ENCODE measurements around the gene MKX.

The MKX gene

GRCh38 chr10:27745732-27746396 lies at the start of gene MKX:
TSS of gene MKX (minus strand) at chr10:27745819. CDS start at chr10:27743415, 2,404 bp downstream.
- no peak for DNase-seq (ENCODE audit: low spot score)

DNA sequence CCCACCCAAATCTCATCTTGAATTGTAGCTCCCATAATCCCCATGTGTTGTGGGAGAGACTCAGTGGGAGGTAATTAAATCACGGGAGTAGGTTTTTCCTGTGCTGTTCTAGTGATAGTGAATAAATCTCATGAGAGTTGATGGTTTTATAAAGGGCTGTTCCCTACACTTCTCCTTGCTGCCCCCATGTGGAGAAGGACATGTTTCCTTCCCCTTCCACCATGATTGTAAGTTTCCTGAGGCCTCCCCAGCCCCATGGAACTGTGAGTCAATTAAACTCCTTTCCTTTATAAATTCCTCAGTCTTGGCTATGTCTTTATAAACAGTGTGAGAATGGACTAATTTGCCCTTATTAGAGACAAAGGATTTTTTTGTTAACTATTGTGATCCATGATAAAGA lies 48.5 kb upstream of the MKX start:
- DNase-seq (ENCODE audit: low spot score) = no peak

GRCh38 chr10:27792216-27792615 lies 46.6 kb upstream of the MKX start:
- no peak for DNase-seq (ENCODE audit: low spot score)

DNA sequence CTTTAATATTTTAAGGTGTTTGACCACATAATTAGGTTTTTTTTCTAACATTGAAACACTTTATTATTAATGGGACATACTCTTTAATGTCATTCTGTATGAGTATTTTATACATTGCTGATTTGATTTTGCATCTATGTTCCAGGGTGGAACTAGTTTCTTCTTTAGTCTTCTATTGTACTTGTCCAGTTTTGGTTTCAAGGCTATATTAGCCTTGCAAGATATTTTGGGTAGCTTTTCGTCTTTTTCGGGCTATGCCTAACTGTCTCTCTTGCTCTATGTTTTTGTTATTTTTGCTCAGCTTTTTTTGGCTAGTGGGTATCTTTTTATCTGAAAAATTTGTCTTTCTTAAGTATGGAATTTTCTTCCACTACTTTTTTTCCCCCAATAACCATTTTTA lies 38.7 kb upstream of the MKX start:
- DNase-seq (ENCODE audit: low spot score) = no peak

GRCh38 chr10:27783660-27784059 lies 38.0 kb upstream of the MKX start:
- DNase-seq (ENCODE audit: low spot score) = no peak

DNA sequence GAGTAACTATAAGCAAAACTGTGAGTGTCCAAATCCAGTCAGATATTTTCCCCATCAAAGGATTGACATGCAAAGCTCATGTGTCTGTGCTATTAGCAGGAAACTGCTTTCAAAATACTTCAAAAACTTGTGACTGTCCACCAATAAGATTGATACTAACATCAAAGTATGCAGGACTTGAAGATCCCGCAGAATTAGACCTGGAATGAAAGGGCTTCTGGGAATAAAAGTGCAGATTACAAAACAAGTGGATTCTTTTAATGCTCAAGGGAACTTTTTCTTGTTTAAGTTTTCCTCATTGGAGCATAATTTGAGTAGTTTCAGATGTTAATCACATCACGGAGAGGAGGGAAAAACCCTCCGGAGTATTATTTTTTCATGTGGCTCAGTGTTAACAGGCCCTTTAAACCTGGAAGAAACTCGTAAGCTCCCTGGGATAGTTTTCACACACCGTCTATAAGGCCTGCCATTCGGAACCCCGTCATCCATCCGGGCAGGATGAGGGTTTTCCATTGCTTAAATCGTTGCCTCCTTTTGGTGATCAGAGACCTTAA lies 33.9 kb upstream of the MKX start:
- no peak for DNase-seq (ENCODE audit: low spot score)

- DNase-seq (ENCODE audit: low spot score) = no peak
Observed at GRCh38 chr10:27774831-27775230, 29.2 kb upstream of the MKX start.

GRCh38 chr10:27771231-27771630 lies 25.6 kb upstream of the MKX start:
- DNase-seq (ENCODE audit: low spot score) = no peak

DNA sequence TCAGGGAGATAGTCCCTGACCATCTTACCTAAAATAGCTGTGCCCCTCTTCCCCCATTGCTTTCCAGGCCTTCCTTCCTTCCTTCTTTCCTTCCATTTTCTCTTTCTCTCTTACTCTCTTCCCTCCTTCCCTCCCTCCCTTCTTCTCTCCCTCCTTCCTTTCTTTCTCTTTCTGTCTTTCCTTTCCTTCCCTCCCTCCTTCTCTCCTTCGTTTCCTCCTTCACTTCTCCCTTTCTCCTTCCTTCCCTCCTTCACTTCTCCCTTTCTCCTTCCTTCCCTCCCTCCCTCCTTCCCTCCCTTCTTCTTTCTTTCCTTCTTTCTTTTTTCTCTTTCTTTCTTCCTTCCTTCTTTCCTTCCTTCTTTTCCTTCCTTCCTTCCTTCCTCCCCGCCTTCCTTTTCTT lies 24.6 kb upstream of the MKX start:
- DNase-seq (ENCODE audit: low spot score) = no peak

DNA sequence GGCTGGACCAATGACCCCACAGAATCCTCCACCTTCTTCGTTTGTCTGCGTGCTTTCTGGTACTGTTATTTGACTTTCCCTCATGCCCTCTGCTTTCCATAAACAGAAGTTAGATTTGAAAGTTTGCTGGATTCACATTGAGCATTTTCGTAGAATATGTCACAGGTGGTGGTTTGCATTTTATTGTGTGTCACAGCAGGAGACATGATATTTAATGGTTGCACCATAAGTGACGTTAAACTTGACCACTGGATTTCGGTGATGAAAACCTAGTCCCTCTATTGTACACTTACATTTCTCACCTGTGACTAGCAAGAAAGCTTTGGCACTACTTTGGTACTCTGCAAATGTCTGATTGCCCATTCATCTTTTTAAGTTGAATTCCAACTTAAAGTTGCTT lies 15.2 kb upstream of the MKX start:
- DNase-seq (ENCODE audit: low spot score) = no peak

DNA sequence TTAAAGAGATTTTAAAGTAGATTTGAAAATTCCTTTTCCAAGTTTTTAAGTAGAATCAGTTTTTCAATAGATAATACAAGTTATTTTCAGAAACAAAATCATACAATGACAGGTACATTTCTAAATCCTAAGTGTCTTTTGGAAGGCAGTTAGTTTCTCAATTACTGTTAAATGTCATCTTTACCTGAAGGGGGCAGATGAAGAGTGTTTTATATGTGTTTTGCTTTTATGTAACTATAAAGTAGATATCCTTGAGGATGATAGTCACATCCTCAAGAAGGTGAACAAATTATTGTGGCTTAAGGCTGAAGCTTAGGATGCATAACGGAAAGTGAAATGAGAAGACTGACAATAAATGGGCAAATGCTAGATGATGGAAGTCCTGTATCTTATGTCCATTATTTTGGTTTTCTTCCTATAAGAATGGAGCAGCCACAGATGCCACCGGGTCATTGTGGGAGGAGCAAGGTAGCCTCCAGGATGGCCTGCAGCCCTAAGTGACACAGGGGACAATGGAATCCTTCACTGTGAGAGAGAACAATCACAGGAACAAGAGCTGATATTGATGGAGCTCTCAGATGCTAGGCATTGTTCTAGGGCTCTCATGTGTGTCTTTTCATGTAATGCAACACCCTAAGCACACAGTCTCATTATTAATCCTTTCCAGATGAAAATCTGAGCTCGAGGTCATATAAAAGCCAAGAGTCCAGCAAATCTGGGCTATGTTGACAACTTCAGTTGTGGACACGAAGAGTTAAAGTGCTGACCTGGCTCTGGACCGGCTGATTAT lies 14.1 kb upstream of the MKX start:
- no peak for DNase-seq (ENCODE audit: low spot score)

DNA sequence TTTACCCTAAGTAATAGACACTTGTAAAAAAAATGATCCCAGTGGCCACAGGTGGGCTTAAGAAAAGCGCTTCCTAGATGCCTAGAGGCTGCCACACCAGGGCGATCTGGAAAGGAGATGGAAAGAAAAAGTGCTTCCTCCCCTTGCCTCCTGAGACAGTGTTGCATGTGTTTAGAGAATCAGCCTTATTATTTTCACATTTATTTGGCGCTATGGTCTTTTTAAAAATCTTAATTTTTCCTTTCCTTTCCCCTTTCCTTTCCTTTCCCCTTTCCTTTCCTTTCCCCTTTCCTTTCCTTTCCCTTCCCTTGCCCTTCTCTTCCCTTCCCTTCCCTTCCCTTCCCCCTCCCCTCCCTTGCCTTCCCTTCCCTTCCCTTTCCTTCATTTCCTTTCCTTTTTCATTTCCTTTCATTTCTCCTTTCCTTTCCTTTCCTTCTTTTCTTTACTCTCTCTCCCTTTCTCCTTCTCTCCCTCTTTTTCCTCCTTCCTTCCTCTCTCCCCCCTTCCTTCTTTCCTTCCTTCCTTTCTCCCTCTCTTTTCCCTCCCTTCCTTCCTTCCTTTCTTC lies 7.1 kb upstream of the MKX start:
- DNase-seq (ENCODE audit: low spot score) = no peak

GRCh38 chr10:27748601-27749000 lies 3.0 kb upstream of the MKX start:
- DNase-seq (ENCODE audit: low spot score) = no peak

- DNase-seq (ENCODE audit: low spot score) = no peak
Observed at GRCh38 chr10:27747096-27747451, 1.5 kb upstream of the MKX start.

DNA sequence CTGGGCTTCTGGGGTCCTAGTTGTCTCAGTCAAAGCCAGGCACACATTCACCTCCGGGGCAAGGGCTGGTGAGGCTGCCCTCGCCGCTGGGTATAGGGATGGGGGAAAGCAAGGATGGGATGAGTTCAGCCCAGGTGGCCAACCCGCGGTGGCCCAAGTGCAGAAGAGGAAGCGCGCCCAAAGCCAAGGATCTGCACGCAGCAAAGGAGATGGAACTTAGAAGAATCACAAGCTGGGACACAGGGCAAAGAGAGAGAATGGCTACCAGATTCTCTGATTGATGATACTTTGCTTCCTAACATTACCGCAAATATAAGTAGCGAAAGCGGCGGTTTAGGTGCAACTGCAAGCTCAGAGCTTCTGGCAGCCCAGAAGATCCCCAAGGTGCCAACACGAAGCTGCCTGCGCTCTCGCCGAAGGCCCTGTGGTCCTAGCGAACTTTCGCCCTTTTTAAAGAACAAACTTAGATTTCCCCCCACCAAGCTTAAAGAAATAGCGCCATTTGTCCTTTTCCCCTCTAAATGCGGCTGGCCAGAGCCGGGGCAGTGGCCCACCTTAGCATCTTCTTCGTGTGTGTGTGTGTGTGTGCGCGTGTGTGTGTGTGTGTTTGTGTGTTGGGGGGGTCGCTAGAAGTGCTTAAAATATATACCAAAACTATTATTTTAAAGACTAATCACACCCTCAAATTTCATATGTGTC lies 927 bp upstream of the MKX start:
- DNase-seq (ENCODE audit: low spot score) = no peak

DNA sequence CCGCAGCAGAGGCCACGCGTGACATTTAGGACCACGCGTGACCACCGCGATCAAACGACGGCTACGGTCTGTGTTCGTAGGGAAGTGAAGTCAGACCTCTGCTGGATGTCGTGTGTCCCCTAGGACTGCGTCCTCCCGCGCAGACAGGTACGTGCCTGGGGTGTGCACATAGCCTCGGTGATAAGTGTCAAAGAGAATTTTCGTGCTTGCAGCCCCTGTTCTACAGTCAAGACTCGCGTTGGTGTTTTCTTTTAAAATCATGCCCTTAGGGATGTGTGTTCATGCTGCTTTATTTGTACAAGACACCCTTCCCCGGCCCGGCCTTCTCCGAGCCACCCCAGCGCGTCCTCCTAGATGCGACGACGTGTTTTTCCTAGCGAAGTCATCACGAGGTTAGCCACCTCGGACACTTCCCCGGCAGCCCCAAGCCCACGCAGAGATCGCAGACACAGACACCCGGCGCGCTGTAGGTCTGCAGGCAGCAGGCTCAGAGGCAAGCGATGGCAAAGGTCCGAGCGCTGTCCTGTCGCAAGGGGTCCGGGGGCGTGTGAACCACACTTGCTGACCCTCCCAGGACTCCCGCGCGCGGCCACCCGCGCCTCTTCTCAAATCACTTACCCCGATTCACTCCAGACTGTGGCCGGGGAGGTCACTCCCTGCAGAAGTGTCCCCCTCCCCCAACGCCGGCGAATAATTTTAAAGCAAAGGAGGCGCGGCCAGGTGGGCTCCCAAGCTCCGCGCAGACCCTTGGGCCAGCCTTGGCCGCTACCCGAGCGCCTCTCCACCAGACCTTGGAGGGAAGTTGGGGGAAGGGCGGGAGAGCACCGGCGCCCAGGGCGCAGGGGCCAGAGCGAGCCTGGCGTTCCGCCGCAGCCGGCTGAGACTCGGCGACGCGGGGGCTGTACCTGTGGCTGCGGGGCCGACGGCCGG lies 552 bp downstream of the MKX start:
- no peak for DNase-seq (ENCODE audit: low spot score)

- DNase-seq (ENCODE audit: low spot score) = no peak
Observed at GRCh38 chr10:27743877-27744801, 1.5 kb downstream of the MKX start.

- DNase-seq (ENCODE audit: low spot score) = no peak
Observed at GRCh38 chr10:27743012-27743876, 2.4 kb downstream of the MKX start.

Measured in pons (tissue), 1 donor.